OCI-LY3 (cell line): ENCODE measurements around the gene MTOR.

ENCODE experiments used
- EZH2phosphoT487 ChIP-seq: fragments of 200-600 bp; shearing (Covaris generic); IDR thresholded peaks from 2 replicates; pipeline ENCODE4 v1.6.1; 2018; ENCODE audit warnings: antibody characterized with exemption, mixed run types, low read depth
- TF ChIP-seq, protein P1 (sequence below): fragments of 200-600, 300-600 bp; sonication (generic); IDR thresholded peaks from 2 replicates; pipeline ENCODE4 v1.5.1; 2014; ENCODE audit warnings: antibody characterized with exemption, low read length, low read depth

- TF ChIP-seq, protein P1, sequence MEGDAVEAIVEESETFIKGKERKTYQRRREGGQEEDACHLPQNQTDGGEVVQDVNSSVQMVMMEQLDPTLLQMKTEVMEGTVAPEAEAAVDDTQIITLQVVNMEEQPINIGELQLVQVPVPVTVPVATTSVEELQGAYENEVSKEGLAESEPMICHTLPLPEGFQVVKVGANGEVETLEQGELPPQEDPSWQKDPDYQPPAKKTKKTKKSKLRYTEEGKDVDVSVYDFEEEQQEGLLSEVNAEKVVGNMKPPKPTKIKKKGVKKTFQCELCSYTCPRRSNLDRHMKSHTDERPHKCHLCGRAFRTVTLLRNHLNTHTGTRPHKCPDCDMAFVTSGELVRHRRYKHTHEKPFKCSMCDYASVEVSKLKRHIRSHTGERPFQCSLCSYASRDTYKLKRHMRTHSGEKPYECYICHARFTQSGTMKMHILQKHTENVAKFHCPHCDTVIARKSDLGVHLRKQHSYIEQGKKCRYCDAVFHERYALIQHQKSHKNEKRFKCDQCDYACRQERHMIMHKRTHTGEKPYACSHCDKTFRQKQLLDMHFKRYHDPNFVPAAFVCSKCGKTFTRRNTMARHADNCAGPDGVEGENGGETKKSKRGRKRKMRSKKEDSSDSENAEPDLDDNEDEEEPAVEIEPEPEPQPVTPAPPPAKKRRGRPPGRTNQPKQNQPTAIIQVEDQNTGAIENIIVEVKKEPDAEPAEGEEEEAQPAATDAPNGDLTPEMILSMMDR, result no peak
- no peak for TF ChIP-seq EZH2phosphoT487
Observed at GRCh38 chr1:11059968-11060830, 202.2 kb downstream of the MTOR start, which contains the start of gene SRM.
